A549 (cell line): ENCODE measurements around the gene MYH10. TPM values are rescaled to one million over a fixed set of nuclear protein-coding genes. Genes with fewer than 3 reads are reported as not detected.

Source experiments
- ATAC-seq, 2 experiments: fragments of 200-7000 bp in 1 of 2; fragments of >200 bp in 1 of 2; cut with Nextera tagmentation in 1 of 2; cut with Tn5 transposase in 1 of 2; 3 replicates each; pipeline versions ENCODE4 v1.8.0 to v1.9.1; 2018 to 2020; ENCODE audit warnings: mild to moderate bottlenecking in 1 of 2, moderate library complexity in 1 of 2
- CTCF ChIA-PET: fragments of 300-600 bp; sonication (Branson Sonifier 250); formaldehyde crosslinking; extraction: SDS; loops from one replicate; lab custom pipeline; 2021; ENCODE audit warnings: antibody characterized with exemption, inconsistent platforms; lab: Yijun Ruan, JAX
- POLR2A ChIA-PET: fragments of 350-600 bp; formaldehyde crosslinking; extraction: SDS; loops from one replicate; lab custom pipeline; 2021; ENCODE audit warnings: antibody characterized with exemption, inconsistent platforms; lab: Yijun Ruan, JAX
- DNase-seq, 2 experiments: peaks; one replicate each; pipeline versions ENCODE4 v3.0.0 to v3.0.0-alpha.2; 2011 to 2016; ENCODE audit warnings: low read depth in 1 of 2, low spot score in 1 of 2
- FAIRE-seq: peaks from 2 replicates; lab custom pipeline; 2011; peaks lifted over from hg19 to GRCh38; lab: Jason Lieb, UNC
- H3K27ac ChIP-seq, 2 experiments: fragments of >200 bp; sonication (Bioruptor Twin); formaldehyde crosslinking; 3 replicates each; pipeline ENCODE4 v1.5.1; 2016 to 2017
- H3K4me1 ChIP-seq: fragments of >200 bp; sonication (Bioruptor Twin); formaldehyde crosslinking; 3 replicates; pipeline ENCODE4 v1.6.1; 2016
- H3K4me2 ChIP-seq: fragments of >200 bp; sonication (Bioruptor Twin); formaldehyde crosslinking; 3 replicates; pipeline ENCODE4 v1.6.1; 2016
- H3K4me3 ChIP-seq: fragments of >200 bp; sonication (Bioruptor Twin); formaldehyde crosslinking; 3 replicates; pipeline ENCODE4 v1.5.1; 2016
- H3K9me3 ChIP-seq: fragments of >200 bp; sonication (Bioruptor Twin); formaldehyde crosslinking; 3 replicates; pipeline ENCODE4 v1.6.1; 2016
- BHLHE40 ChIP-seq: IDR thresholded peaks from 2 replicates; pipeline ENCODE4 v1.6.1; 2012; ENCODE audit warnings: low read depth, low read length, inconsistent platforms
- CHD4 ChIP-seq: fragments of 200-600 bp; sonication (generic); IDR thresholded peaks from 2 replicates; pipeline ENCODE4 v1.6.1; 2016; ENCODE audit warnings: antibody characterized with exemption, mild to moderate bottlenecking, borderline replicate concordance
- CTCF ChIP-seq: fragments of >200 bp; sonication (Bioruptor Twin); formaldehyde crosslinking; IDR thresholded peaks from 3 replicates; pipeline ENCODE4 v1.5.1; 2016
- EHF ChIP-seq: fragments of 250-450 bp; sonication (Bioruptor Pico); IDR thresholded peaks from 2 replicates; pipeline ENCODE4 v1.5.0; 2020; ENCODE audit warnings: mild to moderate bottlenecking
- EHMT2 ChIP-seq: fragments of 200-600 bp; sonication (generic); IDR thresholded peaks from 2 replicates; pipeline ENCODE4 v1.6.1; 2016; ENCODE audit warnings: antibody characterized with exemption, low read depth, mild to moderate bottlenecking, moderate library complexity
- FOSB ChIP-seq: fragments of 250-450 bp; sonication (Bioruptor Pico); IDR thresholded peaks from 2 replicates; pipeline ENCODE4 v1.5.0; 2020; ENCODE audit warnings: mild to moderate bottlenecking, moderate library complexity
- FOSL2 ChIP-seq, 2 experiments: fragments of 450-650 bp in 1 of 2; fragments of >200 bp in 1 of 2; sonication (Bioruptor Twin) in 1 of 2; formaldehyde crosslinking; IDR thresholded peaks; 2 replicates each; pipeline versions ENCODE4 v1.5.0 to v1.6.1; 2016 to 2020; ENCODE audit warnings: mild to moderate bottlenecking in 1 of 2, moderate library complexity in 1 of 2
- FOXS1 ChIP-seq: fragments of 250-450 bp; sonication (Bioruptor Pico); IDR thresholded peaks from 2 replicates; pipeline ENCODE4 v1.5.0; 2020; ENCODE audit warnings: mild to moderate bottlenecking, moderate library complexity
- HOXA7 ChIP-seq: fragments of 250-450 bp; sonication (Bioruptor Pico); IDR thresholded peaks from 2 replicates; pipeline ENCODE4 v1.5.0; 2020; ENCODE audit warnings: mild to moderate bottlenecking, moderate library complexity
- HOXB5 ChIP-seq: fragments of 250-450 bp; sonication (Bioruptor Pico); IDR thresholded peaks from 2 replicates; pipeline ENCODE4 v1.5.0; 2020; ENCODE audit warnings: mild to moderate bottlenecking, moderate library complexity
- JUNB ChIP-seq: fragments of >200 bp; sonication (Bioruptor Twin); formaldehyde crosslinking; IDR thresholded peaks from 2 replicates; pipeline ENCODE4 v1.6.1; 2016
- PHF8 ChIP-seq: fragments of 200-600 bp; sonication (generic); IDR thresholded peaks from 2 replicates; pipeline ENCODE4 v1.6.1; 2016; ENCODE audit warnings: low read depth, mild to moderate bottlenecking, antibody characterized with exemption, moderate library complexity, borderline replicate concordance
- POLR2A ChIP-seq: IDR thresholded peaks from 2 replicates; pipeline ENCODE4 v1.6.1; 2012; ENCODE audit warnings: mild to moderate bottlenecking, low read length
- RAD21 ChIP-seq, 2 experiments: fragments of >200 bp in 1 of 2; sonication (Bioruptor Twin) in 1 of 2; formaldehyde crosslinking in 1 of 2; IDR thresholded peaks in 1 of 2; conservative IDR thresholded peaks in 1 of 2; 2 replicates in 1 of 2; 3 replicates in 1 of 2; pipeline ENCODE4 v1.6.1; 2012 to 2018; ENCODE audit warnings: inconsistent platforms in 1 of 2
- RCOR1 ChIP-seq: fragments of 150-350 bp; IDR thresholded peaks from 2 replicates; pipeline ENCODE4 v1.6.1; 2014; ENCODE audit warnings: antibody characterized with exemption, low read length, low read depth
- RFX5 ChIP-seq: fragments of 450-650 bp; IDR thresholded peaks from 2 replicates; pipeline ENCODE4 v1.7.1; 2014; ENCODE audit warnings: antibody characterized with exemption, mild to moderate bottlenecking, moderate library complexity
- RNF2 ChIP-seq: fragments of 200-600 bp; sonication (generic); IDR thresholded peaks from 2 replicates; pipeline ENCODE4 v1.6.1; 2016; ENCODE audit warnings: low read depth, mild to moderate bottlenecking, antibody characterized with exemption, moderate library complexity, borderline replicate concordance
- SMC3 ChIP-seq: fragments of >200 bp; sonication (Bioruptor Twin); formaldehyde crosslinking; IDR thresholded peaks from 3 replicates; pipeline ENCODE4 v1.6.1; 2018; ENCODE audit warnings: inconsistent platforms
- TFCP2L1 ChIP-seq: fragments of 250-450 bp; sonication (Bioruptor Pico); IDR thresholded peaks from 2 replicates; pipeline ENCODE4 v1.5.0; 2021; ENCODE audit warnings: mild to moderate bottlenecking
- TP53 ChIP-seq: fragments of 250-450 bp; sonication (Bioruptor Pico); IDR thresholded peaks from 2 replicates; pipeline ENCODE4 v1.5.0; 2021; ENCODE audit warnings: mild to moderate bottlenecking, moderate library complexity
- WGBS: methylation state at CpG from one replicate; pipeline ENCODE4 v1.1.6; 2017; ENCODE audit errors: missing lambda C conversion rate; 5-methylcytosine and 5-hydroxymethylcytosine counted together
- polyA plus RNA-seq, 4 experiments: library from polyadenylated mRNA; depleted of rRNA in 3 of 4; stranded (reverse); fragments of >200 nt; fragmentation: RNase III in 1 of 4; extraction: RNeasy Plus Mini Kit Qiagen cat#74134 plus additional on column Dnase treatment in 1 of 4; gene quantifications; 2 replicates in 3 of 4; 3 replicates in 1 of 4; pipeline ENCODE4 v1.2.3, GENCODE V29; 2011 to 2017
- TF ChIP-seq, protein P1 (sequence below): fragments of >200 bp; sonication (Bioruptor Twin); formaldehyde crosslinking; IDR thresholded peaks from 2 replicates; pipeline ENCODE4 v1.6.1; 2016
- TF ChIP-seq, protein P2 (sequence below): IDR thresholded peaks from 2 replicates; pipeline ENCODE4 v1.6.1; 2012; ENCODE audit warnings: low read depth, borderline replicate concordance

Gene MYH10
- polyA plus RNA-seq, 2 of the 4 experiments (the other 2 are of a cell fraction), result 26.5 to 28.3 TPM

GRCh38 chr17:8630802-8631553, 453 bp upstream of the MYH10 start (continued):
- 0 out of 2 replicates have a peak, but pooled peaks have one; percentile 3 for TF ChIP-seq BHLHE40
- TF ChIP-seq, protein P1, sequence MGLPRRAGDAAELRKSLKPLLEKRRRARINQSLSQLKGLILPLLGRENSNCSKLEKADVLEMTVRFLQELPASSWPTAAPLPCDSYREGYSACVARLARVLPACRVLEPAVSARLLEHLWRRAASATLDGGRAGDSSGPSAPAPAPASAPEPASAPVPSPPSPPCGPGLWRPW, result no peak
- TF ChIP-seq SMC3, result no peak
- TF ChIP-seq RFX5, result 0 out of 2 replicates have a peak, but pooled peaks have one; percentile 24
- TF ChIP-seq HOXA7 (CRISPR knock-in tag), result no peak
- no peak for TF ChIP-seq CHD4
- no peak for TF ChIP-seq EHMT2
- no peak for TF ChIP-seq HOXB5 (CRISPR knock-in tag)
- 0 out of 3 replicates have a peak, but pooled peaks have one; percentile 13 for TF ChIP-seq CTCF
- TF ChIP-seq JUNB, result no peak
- no peak for TF ChIP-seq FOXS1 (CRISPR knock-in tag)
- TF ChIP-seq, all 56 proteins: peak for 14

GRCh38 chr17:8629371-8630226, 926 bp downstream of the MYH10 start:
- peak; percentile 6 to 12; a peak in 4 of 6 replicates for ATAC-seq
- DNase-seq, result peak; percentile 17 to 28
- Histone ChIP-seq H3K9me3 (no peaks in the 10 kb centered on the region), H3K4me1 (peaks cover 13% of the 10 kb centered on the region), H3K4me3 (peak overlapping the region; percentile 95), H3K4me2 (peak overlapping the region; percentile 93), H3K27ac (peak overlapping the region; percentile 94 to 95)
- WGBS, result 14% methylated on average over 32 of the region's 76 CpGs
- FAIRE-seq, result no peak
- CTCF ChIA-PET, result interaction anchor here (1.2 to 2.3 kb wide), 7 partner anchors 8 to 246 kb away, joined by 3 to 13 read pairs (median 4); no protein-coding TSS in a partner anchor
- POLR2A ChIA-PET, result interaction anchor here (1.4 to 1.8 kb wide), 4 partner anchors 84 to 334 kb away, joined by 4 to 14 read pairs (median 6); partner anchors contain the start of genes NDEL1 and SLC25A35
- TF ChIP-seq, protein P1, result no peak
- TF ChIP-seq, protein P2, sequence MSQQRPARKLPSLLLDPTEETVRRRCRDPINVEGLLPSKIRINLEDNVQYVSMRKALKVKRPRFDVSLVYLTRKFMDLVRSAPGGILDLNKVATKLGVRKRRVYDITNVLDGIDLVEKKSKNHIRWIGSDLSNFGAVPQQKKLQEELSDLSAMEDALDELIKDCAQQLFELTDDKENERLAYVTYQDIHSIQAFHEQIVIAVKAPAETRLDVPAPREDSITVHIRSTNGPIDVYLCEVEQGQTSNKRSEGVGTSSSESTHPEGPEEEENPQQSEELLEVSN, result peak; percentile 61; the same call in 1 of the 2 replicates
- TF ChIP-seq PHF8 (peak; percentile 33; the same call in 1 of the 2 replicates), FOSB (CRISPR knock-in tag) (no peak), FOSL2 (IDR thresholded peaks at IDR 0.05) (no peak), FOSL2 (CRISPR knock-in tag; IDR thresholded peaks at IDR 0.05) (no peak)

- DNase-seq (no peak), ATAC-seq (no peak), FAIRE-seq (no peak)
- POLR2A ChIA-PET, result no interaction called here
- CTCF ChIA-PET, result interaction anchor here (0.5 to 1.5 kb wide), 2 partner anchors 218 to 242 kb away, joined by 3 to 4 read pairs; no protein-coding TSS in a partner anchor
- Histone ChIP-seq H3K4me2 (peak overlapping the region; percentile 93), H3K4me3 (peak overlapping the region; percentile 95), H3K4me1 (peaks cover 13% of the 10 kb centered on the region), H3K27ac (peak overlapping the region in 1 of 2 experiments; percentile 94; a peak in 4 of 6 replicates), H3K9me3 (no peaks in the 10 kb centered on the region)
- WGBS, result 91% methylated on average over 8 of the region's 8 CpGs
- TF ChIP-seq RAD21 (conservative IDR thresholded peaks at IDR 0.05 in 1 of 2, IDR thresholded peaks at IDR 0.05 in 1 of 2) (no peak), RNF2 (no peak), HOXB5 (CRISPR knock-in tag) (no peak), POLR2A (no peak), RCOR1 (no peak), EHF (CRISPR knock-in tag) (no peak), TFCP2L1 (CRISPR knock-in tag) (no peak), TP53 (CRISPR knock-in tag) (no peak)
- TF ChIP-seq, protein P2, result no peak
Observed at GRCh38 chr17:8628609-8629169, 1.8 kb downstream of the MYH10 start.
